ENCODE measurements around the gene ANKLE2. TPM values are rescaled to one million over a fixed set of nuclear protein-coding genes. Genes with fewer than 3 reads are reported as not detected.
A peak's percentile ranks its signal among the peaks of the same experiment; 100 is the strongest.
"Not testable (repeated sequence)": the region's sequence is repeated elsewhere in the genome, so short reads cannot be mapped to it uniquely, and the experiment has no call there.

ANKLE2 gene
- total RNA-seq, 2 donors from 2014 or later: 33.7 to 41.8 TPM

DNA sequence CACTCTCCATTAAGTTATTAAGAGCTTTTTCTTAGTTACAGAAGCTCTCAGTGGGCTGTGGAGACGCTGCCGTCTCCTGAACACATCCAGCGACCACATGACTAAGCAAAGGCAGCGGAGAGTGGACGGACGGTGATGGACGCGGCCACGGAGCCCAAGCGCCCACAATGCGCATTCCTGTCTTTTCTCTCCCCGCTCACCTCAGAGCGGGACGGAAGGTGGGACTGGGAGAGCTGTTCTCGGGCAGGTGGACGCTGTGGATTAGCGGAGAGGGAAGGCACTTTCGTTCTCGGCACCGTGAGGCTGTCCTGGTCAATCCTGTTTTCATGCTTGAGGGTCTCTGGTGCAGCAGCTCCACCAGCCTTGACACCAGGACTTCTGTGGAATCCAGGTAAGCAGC lies 2.6 kb upstream of the ANKLE2 start:
- DNase-seq: no peak
- no peak overlapping the region for H3K9ac ChIP-seq (ENCODE audit: low read depth in 2 of 2, low read length in 2 of 2)
- no peak overlapping the region for H3K4me3 ChIP-seq
- H3K36me3 ChIP-seq: no peaks in the 10 kb centered on the region
- no peaks in the 10 kb centered on the region for H3K27me3 ChIP-seq
- H3K27ac ChIP-seq: no peak overlapping the region
- H3K4me1 ChIP-seq: no peaks in the 10 kb centered on the region
- TF ChIP-seq, protein P1, sequence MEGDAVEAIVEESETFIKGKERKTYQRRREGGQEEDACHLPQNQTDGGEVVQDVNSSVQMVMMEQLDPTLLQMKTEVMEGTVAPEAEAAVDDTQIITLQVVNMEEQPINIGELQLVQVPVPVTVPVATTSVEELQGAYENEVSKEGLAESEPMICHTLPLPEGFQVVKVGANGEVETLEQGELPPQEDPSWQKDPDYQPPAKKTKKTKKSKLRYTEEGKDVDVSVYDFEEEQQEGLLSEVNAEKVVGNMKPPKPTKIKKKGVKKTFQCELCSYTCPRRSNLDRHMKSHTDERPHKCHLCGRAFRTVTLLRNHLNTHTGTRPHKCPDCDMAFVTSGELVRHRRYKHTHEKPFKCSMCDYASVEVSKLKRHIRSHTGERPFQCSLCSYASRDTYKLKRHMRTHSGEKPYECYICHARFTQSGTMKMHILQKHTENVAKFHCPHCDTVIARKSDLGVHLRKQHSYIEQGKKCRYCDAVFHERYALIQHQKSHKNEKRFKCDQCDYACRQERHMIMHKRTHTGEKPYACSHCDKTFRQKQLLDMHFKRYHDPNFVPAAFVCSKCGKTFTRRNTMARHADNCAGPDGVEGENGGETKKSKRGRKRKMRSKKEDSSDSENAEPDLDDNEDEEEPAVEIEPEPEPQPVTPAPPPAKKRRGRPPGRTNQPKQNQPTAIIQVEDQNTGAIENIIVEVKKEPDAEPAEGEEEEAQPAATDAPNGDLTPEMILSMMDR (IDR thresholded peaks at IDR 0.05): no peak
- intact Hi-C loops (cut with DNase I): loop anchor here (10.0 kb wide), 1 partner anchor 141 kb away; no protein-coding TSS in a partner anchor
- H3K9me3 ChIP-seq: no peaks in the 10 kb centered on the region

DNA sequence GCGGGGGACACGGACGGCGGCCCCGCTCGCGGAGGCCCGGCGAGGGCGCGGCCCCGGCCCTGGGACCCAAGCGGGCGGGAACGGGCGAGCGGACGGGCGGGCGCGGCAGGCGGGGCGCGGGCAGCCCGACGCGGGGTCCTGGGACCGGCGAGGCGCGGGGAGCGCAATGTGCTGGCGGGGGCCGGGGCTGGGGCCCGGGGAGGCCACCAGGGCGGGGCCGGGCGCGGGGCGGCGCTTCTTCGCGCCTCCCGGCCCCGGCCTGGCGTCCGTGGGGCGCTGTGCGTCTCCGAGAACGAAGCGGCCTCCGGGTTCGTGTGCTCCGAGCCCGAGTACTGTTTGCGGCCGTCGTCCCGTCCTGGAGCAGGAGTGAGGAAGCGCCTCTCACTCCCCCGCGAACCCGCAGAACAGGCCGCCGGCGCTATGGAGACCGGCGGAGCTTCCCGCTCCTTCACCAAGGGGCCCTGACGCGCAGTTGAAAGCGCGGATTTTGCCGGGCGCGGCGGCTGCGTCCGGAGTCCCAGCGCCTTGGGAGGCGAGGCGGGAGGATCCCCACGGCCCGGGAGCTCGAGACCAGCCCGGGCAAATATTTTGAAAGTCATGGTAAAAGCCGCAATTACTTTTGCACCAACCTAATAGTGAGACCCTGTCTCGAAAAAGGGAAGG lies 420 bp upstream of the ANKLE2 start:
- Histone ChIP-seq H3K4me3 (peak overlapping the region; percentile 45), H3K27ac (peak overlapping the region; percentile 95), H3K9me3 (no peaks in the 10 kb centered on the region), H3K36me3 (no peaks in the 10 kb centered on the region), H3K27me3 (no peaks in the 10 kb centered on the region), H3K4me1 (no peaks in the 10 kb centered on the region), H3K9ac (ENCODE audit: low read depth in 2 of 2, low read length in 2 of 2) (peak overlapping the region; percentile 77 to 92)
- intact Hi-C loops (cut with DNase I): loop anchor here (10.0 kb wide), 1 partner anchor 143 kb away; no protein-coding TSS in a partner anchor
- DNase-seq: peak; percentile 84
- TF ChIP-seq, protein P1 (IDR thresholded peaks at IDR 0.05): no peak

DNA sequence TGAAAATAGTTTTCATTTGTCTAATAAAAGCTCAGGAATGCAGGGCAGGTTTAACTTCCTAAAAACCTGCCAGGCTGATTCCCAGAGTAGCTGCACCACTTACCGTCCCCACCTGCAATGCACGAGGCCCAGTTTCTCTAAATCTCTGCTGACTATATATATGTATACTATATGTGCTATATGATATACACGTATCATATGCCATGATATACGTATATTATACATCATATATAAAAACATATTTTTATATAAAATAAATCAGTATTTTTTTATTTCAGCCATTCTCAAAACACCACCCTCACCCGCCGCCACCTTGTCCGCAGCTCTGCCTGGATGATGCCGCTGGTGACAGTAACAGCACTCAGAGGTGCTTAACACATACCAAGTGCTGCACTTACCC lies 2.3 kb downstream of the ANKLE2 start:
- H3K36me3 ChIP-seq: no peaks in the 10 kb centered on the region
- no peaks in the 10 kb centered on the region for H3K27me3 ChIP-seq
- no peaks in the 10 kb centered on the region for H3K9me3 ChIP-seq
- intact Hi-C loops (cut with DNase I): no loop called here
- H3K9ac ChIP-seq (ENCODE audit: low read depth in 2 of 2, low read length in 2 of 2): peak overlapping the region in 1 of 2 donors; percentile 3
- DNase-seq: no peak
- H3K4me3 ChIP-seq: no peak overlapping the region
- TF ChIP-seq, protein P1 (IDR thresholded peaks at IDR 0.05): no peak
- H3K4me1 ChIP-seq: no peaks in the 10 kb centered on the region
- H3K27ac ChIP-seq: no peak overlapping the region

DNA sequence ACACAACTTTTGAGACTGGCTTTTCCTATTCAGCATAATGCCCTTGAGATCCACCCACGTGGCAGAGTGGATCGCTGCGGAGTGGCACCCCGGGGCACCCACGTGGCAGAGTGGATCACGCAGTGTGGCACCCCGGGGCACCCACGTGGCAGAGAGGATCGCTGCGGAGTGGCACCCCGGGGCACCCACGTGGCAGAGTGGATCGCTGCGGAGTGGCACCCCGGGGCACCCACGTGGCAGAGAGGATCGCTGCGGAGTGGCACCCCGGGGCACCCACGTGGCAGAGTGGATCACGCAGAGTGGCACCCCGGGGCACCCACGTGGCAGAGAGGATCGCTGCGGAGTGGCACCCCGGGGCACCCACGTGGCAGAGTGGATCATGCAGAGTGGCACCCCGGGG lies 2.8 kb downstream of the ANKLE2 start:
- DNase-seq; H3K4me3 ChIP-seq; H3K27ac ChIP-seq; H3K4me1 ChIP-seq; intact Hi-C loops (cut with DNase I); H3K36me3 ChIP-seq; H3K9me3 ChIP-seq; H3K9ac ChIP-seq (ENCODE audit: low read depth in 2 of 2, low read length in 2 of 2); H3K27me3 ChIP-seq: not testable (repeated sequence)

DNA sequence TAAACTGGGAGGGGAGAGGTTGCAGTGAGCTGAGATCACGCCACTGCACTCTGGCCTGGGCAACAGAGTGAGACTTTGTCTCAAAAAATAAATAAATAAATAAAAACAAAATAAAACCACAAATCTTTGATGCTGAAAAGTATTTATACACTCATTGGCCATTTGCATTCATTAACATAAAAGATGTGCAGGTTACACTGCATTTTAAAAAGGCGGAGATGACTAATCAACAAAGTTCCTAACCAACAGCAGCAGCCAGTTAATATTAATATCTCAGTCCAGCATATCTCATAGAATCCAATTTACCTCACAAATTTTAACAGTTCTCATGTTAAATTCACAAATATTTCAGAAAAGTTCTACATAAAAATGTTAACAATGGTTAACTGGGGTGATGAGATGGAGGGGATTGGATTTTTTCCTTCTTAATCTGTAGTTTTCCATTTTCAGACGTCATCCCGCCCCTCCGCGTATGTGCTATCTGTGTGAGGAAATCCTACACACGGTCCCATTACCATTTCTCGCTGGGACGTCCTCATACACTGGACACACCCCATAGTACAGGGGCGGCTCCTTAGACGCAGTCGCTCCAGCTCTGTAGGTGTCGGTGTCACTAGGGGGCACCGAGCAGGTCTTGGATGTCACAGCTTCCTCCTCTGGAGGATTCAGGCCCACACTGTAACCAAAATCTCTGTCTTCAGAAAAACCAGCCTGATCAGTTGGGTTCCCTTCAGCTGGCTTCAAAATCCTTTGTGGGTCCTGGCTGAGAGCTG lies 7.3 kb downstream of the ANKLE2 start:
- H3K36me3 ChIP-seq: no peaks in the 10 kb centered on the region
- TF ChIP-seq, protein P1 (IDR thresholded peaks at IDR 0.05): no peak
- DNase-seq: no peak

DNA sequence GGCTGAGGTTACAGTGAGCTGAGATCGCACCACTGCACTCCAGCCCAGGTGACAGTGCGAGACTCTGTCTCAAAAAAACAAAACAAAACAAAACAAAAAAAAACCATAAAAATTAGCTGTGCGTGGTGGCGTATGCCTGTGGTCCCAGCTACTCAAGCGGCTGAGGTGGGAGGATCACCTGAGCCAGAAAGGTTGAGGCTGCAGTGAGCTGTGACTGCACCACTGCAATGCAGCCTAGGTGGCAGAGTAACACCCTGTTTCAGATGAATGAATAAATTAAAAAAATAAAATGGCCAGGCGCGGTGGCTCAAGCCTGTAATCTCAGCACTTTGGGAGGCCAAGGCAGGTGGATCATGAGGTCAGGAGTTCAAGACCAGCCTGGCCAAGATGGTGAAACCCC lies 8.0 kb downstream of the ANKLE2 start:
- H3K27ac ChIP-seq; H3K36me3 ChIP-seq; H3K4me1 ChIP-seq; H3K4me3 ChIP-seq; intact Hi-C loops (cut with DNase I); H3K9me3 ChIP-seq; H3K9ac ChIP-seq (ENCODE audit: low read depth in 2 of 2, low read length in 2 of 2); DNase-seq; H3K27me3 ChIP-seq: not testable (repeated sequence)

More for the DNA sequence above, 7.3 kb downstream of the ANKLE2 start:
- H3K4me3 ChIP-seq: no peak overlapping the region
- no peaks in the 10 kb centered on the region for H3K4me1 ChIP-seq
- no peak overlapping the region for H3K27ac ChIP-seq
- intact Hi-C loops (cut with DNase I): no loop called here
- H3K9ac ChIP-seq (ENCODE audit: low read depth in 2 of 2, low read length in 2 of 2): no peak overlapping the region
- no peaks in the 10 kb centered on the region for H3K9me3 ChIP-seq
- no peaks in the 10 kb centered on the region for H3K27me3 ChIP-seq

Data from colonic mucosa (tissue), 4 donors.